Inferior parietal cortex (tissue), 1 donor: ENCODE results near the gene ZNF500.
A peak's percentile ranks its signal among the peaks of the same experiment; 100 is the strongest.
"Not testable (repeated sequence)": the region's sequence is repeated elsewhere in the genome, so short reads cannot be mapped to it uniquely, and the experiment has no call there.

Experiments used
- DNase-seq: peaks from one replicate; pipeline ENCODE4 v3.0.0-alpha.2; 2016; ENCODE audit errors: extremely low spot score

The ZNF500 gene

DNA sequence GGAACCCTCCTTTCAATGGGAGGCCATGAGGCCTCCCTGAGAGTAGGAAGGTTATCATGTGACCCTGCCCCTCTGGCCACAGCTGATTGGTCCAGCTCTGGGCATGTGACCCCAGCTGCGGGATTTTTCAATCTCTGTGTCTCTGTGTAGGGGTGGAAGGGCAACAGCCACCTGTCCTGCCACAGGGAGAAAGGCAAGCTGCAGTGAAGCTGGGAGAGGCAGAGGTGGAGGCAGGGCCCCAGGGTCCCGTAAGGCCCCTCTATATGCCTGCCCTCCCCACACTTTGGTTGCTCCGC, 21.7 kb downstream of the ZNF500 start:
- no peak for DNase-seq

DNA sequence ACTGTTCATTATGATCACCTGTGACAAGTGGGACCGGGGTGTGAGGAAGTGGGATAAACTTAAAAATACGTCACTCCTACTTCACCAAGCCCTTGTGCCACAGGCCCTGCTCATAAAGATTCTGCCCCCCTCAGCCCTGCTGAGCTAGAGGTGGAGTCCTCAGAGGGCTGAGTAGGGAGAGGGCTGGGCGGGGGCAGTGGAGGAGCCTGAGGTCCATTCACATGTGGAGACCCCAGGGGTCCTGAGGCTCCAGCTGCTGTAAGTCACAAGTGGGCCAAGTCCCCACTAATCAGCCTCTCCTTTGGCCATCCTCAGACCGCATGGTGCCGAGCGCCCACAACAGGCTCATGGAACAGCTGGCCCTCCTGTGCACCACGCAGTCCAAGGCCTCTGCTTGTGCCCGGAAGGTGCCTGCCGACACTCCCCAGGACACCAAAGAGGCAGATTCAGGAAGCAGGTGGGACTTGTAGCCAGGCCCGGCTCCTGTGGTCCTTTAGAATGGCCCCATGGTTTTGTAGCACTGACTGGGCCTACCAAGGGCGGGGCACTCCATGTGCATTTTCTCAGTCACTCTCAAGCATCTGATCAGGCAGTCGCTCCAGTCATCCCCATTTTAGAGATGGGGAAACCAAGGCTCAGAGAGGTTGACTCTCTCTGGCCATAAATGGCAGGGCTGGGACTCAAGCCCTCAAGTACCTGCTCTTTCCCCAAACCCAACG, 22.2 kb downstream of the ZNF500 start:
- DNase-seq = no peak

DNA sequence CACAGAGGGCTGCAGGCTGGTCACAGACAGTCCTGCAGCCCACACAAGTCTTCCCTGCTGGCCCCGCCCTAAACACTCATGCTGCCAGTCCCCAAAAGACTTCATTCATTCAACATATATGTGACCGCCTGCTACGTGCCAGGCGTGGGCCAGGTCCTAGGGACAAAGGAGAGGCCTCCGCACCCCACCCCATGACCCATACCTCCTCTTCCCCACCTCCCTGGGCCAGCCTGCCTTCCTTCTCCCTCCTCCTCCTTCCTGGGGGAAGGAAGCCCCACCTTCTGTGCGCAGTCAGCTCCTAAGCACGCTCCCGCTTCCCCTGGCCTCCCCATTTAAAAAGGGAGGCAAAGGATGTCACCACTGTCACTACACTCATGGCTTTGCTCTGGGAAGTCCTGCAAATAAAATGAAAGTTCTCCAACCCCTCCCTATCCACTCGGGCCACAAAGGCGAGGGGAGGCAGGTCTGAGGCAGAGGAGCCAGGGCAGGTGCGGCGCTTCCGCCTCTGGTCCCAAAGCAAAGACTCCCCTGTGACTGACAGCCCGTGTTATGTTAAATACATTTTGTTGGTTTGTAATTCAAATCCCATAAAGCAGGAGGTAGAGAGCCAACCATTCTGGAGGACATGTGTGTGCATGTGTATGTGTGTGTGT, 23.6 kb downstream of the ZNF500 start:
- DNase-seq = no peak

DNA sequence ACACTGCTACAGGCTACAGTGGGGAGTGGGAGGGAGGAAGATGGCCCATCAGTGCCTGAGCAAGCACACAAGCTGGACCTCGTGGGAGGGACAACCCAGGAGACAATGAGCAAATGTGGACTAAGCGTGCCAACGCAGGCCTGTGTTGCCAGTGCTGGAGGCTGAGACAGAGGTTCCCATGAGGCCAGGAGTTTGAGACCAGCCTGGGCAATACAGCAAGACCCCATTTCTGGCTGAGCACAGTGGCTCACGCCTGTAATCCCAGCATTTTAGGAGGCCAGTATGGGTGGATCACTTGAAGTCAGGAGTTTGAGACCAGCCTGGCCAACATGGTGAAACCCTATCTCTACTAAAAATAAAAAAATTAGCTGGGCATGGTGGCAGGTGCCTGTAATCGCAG, 28.6 kb downstream of the ZNF500 start:
- not testable (repeated sequence) for DNase-seq

DNA sequence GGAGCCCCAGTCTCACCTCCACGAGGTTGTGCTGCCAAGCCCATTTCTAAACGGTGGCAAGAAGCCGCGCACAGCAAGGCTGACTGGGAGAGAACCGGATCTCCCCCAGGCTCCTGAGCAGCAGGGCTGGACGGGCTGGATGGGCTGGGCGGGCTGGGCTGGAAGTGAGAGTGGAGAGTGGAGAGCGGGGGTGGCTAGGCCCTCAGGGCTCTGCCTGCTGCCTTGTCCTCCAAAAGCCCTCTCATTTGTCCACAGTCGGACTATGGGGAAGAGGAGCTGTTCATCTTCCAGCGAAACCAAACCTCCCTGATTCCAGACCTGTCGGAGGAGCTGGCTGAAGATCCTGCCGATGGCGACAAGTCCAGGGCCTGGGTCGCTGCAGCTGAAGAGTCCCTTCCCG, 29.4 kb downstream of the ZNF500 start:
- no peak for DNase-seq

DNA sequence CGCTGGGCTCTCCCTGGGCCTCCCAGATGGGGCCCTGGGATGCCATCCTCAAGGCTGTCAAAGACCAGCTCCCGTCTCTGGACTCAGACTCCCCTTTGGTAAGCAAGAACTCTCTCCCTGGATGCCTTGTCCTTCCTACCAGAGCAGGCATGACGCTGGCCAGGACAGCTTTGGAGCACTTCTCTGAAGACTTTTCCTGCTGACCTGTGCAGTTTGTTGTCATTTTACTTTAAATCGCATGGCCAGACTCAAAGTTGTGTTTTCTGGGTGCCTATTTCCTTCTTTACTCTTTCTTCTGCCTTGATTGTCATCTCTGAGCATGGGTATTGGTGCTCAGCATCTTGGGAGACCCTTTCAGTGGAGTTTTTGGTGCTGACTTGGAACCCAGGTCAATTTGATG, 30.4 kb downstream of the ZNF500 start:
- DNase-seq = no peak

DNA sequence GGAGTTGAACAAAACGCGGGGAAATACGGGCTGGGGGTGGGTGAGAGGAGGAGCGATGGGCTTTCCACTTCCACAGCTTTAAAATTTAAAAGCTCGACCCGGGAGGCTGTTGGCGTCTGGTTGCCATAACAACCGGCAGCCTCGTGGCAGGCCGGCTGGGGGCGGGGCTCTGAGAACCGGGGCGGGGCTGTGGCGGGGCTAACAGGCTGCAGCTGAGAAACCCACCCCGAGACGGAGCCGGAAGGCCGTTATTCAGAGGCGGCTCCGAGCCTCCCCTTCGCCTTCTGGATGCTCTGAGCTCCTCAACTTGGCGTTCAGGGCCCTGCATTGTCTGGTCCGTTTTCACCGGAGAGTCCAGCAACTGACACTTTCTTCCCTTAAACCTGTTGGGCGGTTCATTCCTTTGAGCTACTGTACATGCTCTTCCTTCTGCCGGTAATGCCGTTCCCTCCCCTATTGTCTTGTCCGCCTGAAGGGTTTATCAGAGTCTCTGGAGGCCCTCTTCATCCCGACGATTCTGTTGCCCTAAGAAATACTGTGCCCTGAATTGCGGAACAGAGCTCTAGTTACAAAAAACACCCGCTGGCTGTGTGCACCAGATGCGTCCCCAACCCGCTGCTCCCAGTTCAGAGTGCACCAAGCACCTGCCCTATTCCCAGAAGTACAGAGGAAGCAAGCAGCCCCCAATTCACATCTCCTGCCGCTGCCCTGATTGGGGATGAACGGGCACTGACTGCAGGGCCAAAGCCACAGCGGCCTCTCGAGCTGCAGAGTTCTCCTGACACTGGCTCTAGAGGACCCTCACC, 32.0 kb downstream of the ZNF500 start:
- peak; percentile 42 for DNase-seq

DNA sequence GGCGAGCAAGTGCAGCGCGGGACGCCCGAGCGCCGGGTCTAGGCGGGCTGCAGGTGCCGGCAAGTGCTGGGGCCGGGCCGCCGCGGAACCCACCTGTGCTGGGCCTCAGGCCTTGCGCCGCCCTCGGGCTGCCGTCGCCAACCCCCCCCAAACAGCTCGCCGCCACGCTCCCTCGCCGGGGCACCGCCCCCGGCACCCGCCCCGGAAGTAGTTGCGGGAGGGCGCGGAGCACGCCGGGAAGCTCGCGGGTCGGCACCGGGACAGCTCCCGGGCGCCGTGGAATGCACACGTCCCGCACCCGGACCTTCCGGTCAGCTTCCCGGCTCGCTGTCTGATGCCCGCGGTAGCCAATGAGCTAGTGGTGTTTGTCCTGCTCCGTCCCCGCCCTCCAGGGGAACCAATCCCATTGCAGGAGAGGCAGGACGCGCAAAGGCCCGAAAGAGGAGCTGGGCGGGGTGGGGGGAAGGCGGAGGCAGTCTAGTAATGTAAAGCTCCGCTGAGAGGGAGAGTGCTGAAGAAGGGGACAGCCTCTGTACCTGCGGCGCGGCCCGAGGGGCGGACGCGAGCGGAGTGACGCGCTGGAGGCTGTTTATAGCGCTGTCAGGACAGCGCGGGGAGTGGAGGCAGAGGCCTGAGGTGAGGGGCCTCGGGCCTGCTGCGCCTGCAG, 32.8 kb downstream of the ZNF500 start, which contains the start of the genes ANKS3 and DNAAF8:
TSS of gene ANKS3 (minus strand) at position 209 of the 667 bp plus-strand sequence. CDS start 4,122 bp downstream, outside the sequence.
TSS of gene DNAAF8 (plus strand) at position 475 of the 667 bp plus-strand sequence. CDS start 1,978 bp downstream, outside the sequence.
- peak; percentile 95 for DNase-seq

DNA sequence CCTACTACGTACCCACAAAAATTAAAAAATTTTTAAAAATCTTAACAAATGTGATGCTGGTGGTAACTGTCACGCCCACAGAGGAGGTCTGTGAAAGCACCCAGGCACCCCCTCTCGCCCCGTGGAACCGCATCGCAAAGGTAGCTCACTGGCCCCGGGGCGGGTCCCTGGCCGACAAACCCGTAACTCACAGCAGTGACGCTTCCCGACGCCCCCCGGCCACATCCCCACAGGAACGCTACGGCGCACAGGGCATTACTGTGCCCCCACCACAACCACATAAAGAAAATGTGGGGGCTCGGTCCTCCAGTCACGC, 33.3 kb downstream of the ZNF500 start:
- no peak for DNase-seq

DNA sequence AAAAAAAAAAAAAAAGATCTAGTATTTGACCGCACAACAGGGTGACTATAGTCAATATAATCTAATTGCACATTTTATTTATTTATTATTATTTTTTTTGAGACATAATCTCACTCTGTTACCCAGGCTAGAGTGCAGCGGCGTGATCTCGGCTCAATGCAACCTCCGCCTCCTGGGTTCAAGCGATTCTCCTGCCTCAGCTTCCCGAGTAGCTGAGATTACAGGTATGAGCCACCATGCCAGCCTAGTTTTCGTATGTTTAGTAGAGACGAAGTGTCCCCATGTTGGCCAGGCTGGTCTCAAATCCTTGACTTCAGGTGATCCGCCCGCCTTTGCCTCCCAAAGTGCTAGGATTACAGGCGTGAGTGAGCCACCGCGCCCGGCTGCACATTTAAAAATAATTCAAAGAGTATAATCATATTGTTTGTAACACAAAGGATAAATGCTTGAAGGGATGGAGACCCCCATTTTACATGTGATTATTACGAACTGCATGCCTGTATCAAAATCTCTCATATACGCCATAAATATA, 33.7 kb downstream of the ZNF500 start:
- DNase-seq = no peak

DNA sequence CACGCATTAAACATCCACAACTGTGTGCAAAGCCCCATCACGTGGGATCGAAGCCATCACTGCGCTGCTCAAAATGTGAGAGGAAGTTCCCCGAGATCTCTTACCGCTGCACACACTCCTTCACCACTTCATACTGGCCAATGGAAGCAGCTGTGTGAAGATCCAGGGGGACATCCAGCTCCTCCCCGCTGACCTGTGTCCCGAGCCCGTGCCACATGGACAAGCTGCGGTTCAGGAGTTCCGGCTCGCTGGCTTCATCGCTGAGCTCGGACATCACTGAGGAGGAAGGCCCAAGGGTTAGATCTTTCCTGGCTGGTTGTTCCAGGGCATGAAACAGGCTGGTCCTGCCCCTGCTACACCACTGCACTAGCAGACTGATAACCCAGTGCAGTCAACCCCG, 37.1 kb downstream of the ZNF500 start:
- DNase-seq = no peak

DNA sequence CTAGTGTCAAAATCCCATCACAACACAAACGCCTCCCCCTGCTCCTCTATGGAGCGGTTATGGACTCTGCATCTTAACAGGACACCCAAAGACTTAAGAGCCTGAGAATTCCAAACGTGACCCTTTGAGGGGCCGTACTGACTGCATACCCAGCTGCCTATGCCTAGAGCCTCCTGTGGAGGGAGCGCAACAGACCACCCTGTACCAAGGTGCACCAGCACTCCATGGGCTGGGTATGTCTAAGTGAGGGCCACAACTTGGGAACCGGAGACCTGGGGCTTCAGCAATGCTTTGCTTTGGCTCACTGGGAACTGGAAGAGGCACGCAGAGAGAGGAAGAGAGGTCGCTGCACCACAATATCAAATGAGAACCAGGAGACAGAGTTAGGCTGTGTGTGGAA, 38.3 kb downstream of the ZNF500 start:
- DNase-seq = no peak

DNA sequence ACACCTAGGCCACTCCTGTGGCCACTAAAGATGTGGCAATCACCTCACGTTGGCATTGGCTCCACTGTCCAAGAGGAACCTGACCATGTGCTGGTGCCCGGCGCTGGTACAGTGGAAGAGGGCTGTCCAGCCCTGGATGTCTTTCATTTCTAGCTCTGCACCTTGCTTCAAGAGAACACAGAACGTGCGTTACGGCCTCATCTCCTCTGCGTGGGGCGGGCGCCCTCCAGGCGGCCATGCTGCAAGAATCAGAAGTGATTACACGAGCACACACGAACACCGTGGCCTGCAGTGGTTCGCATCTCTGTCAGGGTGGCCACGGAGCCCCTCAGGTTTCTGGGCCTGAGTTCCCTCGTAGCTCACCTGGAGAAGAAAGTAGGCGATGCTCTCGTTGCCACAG, 40.3 kb downstream of the ZNF500 start:
- DNase-seq = no peak

DNA sequence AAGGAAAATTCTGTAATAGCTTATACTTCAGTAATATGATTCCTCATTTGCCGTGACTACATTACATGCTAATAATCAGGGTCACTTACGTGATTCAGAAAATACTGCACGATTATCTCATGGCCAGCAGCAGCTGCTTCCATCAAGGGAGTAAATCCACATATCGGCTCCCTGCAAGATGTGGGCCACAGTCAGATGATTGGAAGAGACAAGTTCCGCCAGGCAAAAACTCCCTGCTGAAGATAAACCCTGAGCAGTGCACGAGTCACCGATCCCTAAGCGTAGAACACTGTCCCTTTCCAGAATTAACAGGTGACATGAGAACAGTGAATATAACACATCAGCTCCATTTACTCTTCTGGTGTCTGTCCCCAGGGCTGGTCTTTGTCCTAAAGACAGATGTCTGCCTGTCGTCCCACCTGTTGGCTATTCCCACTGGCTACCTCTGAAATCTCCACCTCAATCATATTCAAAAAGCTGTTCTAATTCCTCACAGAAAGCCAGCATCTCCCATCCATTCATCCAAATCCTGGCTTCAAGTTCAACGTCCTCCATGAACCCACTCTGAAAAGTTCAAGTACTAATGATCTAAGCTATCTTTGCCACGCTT, 42.2 kb downstream of the ZNF500 start:
- DNase-seq = no peak

DNA sequence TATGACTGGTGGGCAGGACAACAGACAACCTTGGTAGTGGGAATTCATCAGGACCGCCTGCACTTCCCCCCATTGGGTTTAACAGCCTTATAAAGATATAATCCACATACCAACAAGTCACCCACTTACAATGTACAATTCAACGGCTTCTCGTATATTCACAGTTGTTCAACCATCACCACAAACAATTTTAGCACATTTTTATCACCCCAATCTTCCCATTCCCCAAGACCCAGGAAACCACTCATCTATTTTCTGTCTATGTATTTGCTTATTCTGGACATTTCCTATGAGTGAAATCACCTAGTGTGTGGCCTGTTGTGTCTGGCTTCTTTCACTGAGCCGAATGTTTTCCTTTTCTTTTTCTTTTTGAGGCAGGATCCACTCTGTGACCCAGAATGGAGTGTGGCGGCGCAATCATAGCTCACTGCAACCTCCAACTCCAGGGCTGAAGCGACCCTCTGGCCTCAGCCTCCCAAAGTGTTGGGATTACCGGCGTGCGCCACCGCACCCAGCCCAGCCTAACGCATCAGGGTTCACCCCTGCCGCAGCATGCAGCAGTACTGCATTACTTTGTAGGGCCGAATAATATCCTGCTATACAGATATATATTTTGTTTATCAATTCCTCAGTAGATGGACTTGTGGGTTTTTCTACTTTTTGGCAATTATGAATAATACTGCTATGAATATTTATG, 43.7 kb downstream of the ZNF500 start:
- DNase-seq = no peak

DNA sequence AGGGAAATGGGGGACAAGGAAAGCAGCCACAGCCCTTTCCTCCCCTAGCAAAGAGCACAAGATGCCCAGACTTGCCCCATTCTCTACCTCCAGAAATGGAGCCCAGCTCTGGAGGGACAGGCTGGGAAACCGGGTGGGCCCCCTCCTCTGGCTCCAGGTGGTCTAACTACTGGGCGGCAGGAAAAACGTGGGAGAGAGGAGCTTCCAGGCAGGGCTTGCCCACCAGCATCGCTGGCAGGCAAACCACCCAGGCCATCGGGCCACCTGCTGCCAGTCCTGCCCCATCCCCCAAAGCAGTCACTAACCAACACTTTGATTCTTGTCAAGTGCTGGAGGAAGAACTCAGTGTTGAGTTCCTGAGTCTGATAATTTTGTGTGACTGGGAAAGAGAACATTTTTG, 48.5 kb downstream of the ZNF500 start:
- no peak for DNase-seq

DNA sequence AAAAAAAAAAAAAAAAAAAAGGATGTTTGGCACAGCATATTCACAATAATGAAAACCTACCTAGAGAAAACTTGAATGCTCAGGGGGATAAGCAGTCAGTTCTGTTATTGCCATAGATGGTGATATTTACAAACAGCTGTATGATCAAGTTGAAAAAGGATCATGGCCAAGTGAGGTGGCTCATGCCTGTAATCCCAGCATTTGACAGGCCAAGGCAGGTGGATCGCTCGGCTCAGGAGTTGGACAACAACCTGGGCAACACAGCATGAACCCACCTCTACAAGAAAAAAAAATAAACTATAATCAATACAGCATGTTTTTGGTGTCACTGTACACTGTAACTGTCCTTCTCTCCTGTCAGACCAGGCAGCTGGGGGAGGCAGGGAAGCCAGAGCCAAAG, 52.0 kb downstream of the ZNF500 start:
- no peak for DNase-seq

DNA sequence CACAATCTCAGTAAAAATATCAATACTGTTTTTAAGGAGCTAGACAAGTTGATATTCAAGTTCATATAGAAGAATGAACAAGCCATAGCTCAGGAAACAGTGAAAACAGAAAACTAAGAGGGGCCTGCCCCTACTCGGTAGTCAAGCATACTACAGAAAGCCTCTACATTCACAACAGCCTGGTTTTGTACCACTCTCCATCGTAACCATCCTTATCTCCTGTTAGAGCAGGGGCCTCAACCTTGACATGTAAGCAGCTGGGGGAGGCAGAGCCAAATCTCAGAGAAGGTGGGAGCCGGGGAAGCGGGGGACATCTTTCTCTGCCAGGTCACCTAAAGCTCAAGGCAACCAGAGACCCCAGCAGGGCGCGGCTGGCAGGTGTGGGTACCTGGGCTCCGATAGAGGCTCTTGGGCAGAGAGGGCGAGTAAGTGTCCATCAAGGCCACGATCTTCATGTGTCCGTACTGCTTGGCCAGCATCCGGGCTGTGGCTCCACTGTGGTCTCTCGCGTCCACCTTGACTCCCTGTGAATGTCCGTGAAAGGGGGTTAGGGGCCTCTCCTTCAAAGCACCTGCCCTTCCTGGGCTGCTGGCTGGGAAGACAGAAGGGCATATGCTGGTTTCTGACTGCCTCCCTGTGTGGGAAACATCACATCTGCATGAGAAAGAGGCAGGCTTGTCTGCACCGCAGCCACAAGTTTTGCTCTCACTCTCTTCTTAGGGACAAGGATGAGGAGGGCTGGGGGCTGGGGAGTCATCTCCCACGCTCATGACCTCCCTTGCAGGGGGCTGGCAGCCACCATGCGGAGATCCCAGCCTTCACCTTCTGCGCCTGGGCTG, 53.1 kb downstream of the ZNF500 start:
- no peak for DNase-seq

DNA sequence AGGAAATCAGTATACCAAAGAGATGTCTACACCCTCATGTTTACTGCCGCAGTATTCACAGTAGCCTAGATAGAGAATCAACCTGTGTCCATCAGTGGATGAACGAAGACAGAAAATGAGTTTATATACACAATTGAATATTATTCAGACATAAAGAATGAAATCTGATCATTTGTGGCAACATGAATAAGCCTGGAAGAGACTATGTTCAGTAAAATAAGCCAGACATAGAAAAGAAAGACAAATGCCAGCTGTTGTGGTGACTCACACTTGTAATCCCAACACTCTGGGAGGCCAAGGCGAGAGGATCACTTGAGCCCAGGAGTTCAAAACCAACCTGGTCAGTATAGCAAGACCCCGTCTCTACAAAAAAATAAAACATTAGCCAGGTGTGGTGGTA, 57.5 kb downstream of the ZNF500 start:
- DNase-seq = no peak

DNA sequence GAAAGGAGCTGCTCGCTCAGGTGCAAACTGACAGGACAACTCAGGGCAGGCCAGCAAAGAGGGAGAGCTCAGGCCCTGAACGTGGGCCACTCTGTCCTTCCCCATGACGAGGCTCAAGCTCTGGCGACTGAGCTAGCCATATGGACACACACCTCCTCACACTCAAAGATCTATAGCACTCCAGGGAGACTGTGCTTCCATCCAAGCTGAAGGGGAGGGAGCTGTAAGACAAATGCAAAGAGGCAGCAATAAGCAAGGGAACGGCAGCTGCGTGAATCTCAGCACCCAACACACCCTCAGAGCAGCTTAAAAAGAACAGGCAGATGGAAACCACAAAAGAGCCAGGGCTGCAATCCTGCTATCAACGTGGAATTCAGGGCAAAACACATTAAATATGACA, 60.1 kb downstream of the ZNF500 start:
- peak; percentile 29 for DNase-seq
